HEK293T (cell line): ENCODE measurements around the gene SLC16A4.

Source experiments
- ARNT ChIP-seq: fragments of 450-650 bp; IDR thresholded peaks from 2 replicates; pipeline ENCODE4 v1.6.1; 2017; ENCODE audit warnings: mild to moderate bottlenecking
- CTBP1 ChIP-seq: fragments of 450-650 bp; IDR thresholded peaks from 2 replicates; pipeline ENCODE4 v1.6.1; 2016; ENCODE audit warnings: borderline replicate concordance
- ELF4 ChIP-seq: fragments of 450-650 bp; IDR thresholded peaks from 2 replicates; pipeline ENCODE4 v1.6.1; 2017; ENCODE audit warnings: antibody characterized with exemption
- FOXA1 ChIP-seq: fragments of 450-650 bp; IDR thresholded peaks from 2 replicates; pipeline ENCODE4 v1.6.1; 2016; ENCODE audit warnings: mild to moderate bottlenecking
- FOXK2 ChIP-seq: fragments of 450-650 bp; IDR thresholded peaks from 2 replicates; pipeline ENCODE4 v1.6.1; 2016; ENCODE audit warnings: mild to moderate bottlenecking
- FOXM1 ChIP-seq: fragments of 450-650 bp; IDR thresholded peaks from 2 replicates; pipeline ENCODE4 v1.6.1; 2017; ENCODE audit warnings: mild to moderate bottlenecking, borderline replicate concordance
- HDGF ChIP-seq: fragments of 450-650 bp; IDR thresholded peaks from 2 replicates; pipeline ENCODE4 v1.6.1; 2017; ENCODE audit warnings: antibody characterized with exemption, borderline replicate concordance
- L3MBTL2 ChIP-seq: fragments of 450-650 bp; conservative IDR thresholded peaks from 2 replicates; pipeline ENCODE4 v1.6.1; 2016; ENCODE audit warnings: mild to moderate bottlenecking
- LEF1 ChIP-seq: fragments of 450-650 bp; IDR thresholded peaks from 2 replicates; pipeline ENCODE4 v1.6.1; 2017; ENCODE audit warnings: mild to moderate bottlenecking, borderline replicate concordance
- NFRKB ChIP-seq: fragments of 450-650 bp; IDR thresholded peaks from 2 replicates; pipeline ENCODE4 v1.6.1; 2016; ENCODE audit warnings: mild to moderate bottlenecking, moderate library complexity
- SP1 ChIP-seq: fragments of 450-650 bp; IDR thresholded peaks from 2 replicates; pipeline ENCODE4 v1.6.1; 2017
- SUZ12 ChIP-seq: fragments of 450-650 bp; IDR thresholded peaks from 2 replicates; pipeline ENCODE4 v1.6.1; 2016; ENCODE audit warnings: mild to moderate bottlenecking
- TARDBP ChIP-seq: fragments of 450-650 bp; IDR thresholded peaks from 2 replicates; pipeline ENCODE4 v1.6.1; 2016

DNA sequence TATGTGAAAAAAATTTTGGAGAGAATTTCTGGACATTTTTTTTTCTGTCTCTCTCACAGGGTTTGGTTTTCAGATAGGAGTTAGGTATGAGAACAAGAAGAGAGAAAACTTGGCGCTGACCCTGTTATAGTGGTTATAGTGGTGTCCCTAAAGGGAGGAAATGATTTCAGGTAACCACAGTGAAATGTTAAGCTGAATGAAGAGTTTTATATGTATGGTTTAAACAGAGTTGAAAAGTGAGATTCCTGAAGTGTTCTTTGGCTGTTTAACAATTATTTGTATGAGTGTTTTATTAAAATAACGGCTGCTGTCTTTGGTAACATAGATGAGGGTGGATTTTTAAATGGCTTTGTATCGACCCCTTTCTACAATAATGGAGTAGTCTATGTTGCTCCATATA is 45.3 kb downstream of the SLC16A4 start:
- no peak for TF ChIP-seq ELF4
- no peak for TF ChIP-seq CTBP1
- no peak for TF ChIP-seq L3MBTL2
- no peak for TF ChIP-seq SUZ12
- no peak for TF ChIP-seq TARDBP
- TF ChIP-seq FOXA1, result no peak
- no peak for TF ChIP-seq FOXM1
- no peak for TF ChIP-seq SP1
- TF ChIP-seq NFRKB, result no peak
- no peak for TF ChIP-seq ARNT
- TF ChIP-seq FOXK2, result no peak
- no peak for TF ChIP-seq LEF1
- no peak for TF ChIP-seq HDGF
